Activated T-cell treated with anti-CD3 and anti-CD28 coated beads for 1 hour (primary cell): ENCODE data around the gene DAZAP1.

Source experiments
- DNase-seq: peaks from one replicate; pipeline ENCODE4 v3.0.0-alpha.2; 2020; ENCODE audit warnings: low read depth

The DAZAP1 gene

GRCh38 chr19:1459479-1459878 is 52.1 kb downstream of the DAZAP1 start:
- DNase-seq = no peak

GRCh38 chr19:1460033-1460995 is 52.9 kb downstream of the DAZAP1 start:
- DNase-seq = no peak

GRCh38 chr19:1461862-1462261 is 54.5 kb downstream of the DAZAP1 start:
- DNase-seq = no peak

- no peak for DNase-seq
Measured at GRCh38 chr19:1465191-1466016, 58.0 kb downstream of the DAZAP1 start.

GRCh38 chr19:1466018-1466460 is 58.7 kb downstream of the DAZAP1 start:
- no peak for DNase-seq

GRCh38 chr19:1466461-1467214 is 59.3 kb downstream of the DAZAP1 start:
- DNase-seq = no peak

GRCh38 chr19:1467215-1467489 is 59.8 kb downstream of the DAZAP1 start:
- no peak for DNase-seq

- DNase-seq = no peak
Measured at GRCh38 chr19:1467490-1468273, 60.3 kb downstream of the DAZAP1 start.

- no peak for DNase-seq
Measured at GRCh38 chr19:1468274-1468820, 61.0 kb downstream of the DAZAP1 start.

GRCh38 chr19:1468821-1469254 is 61.5 kb downstream of the DAZAP1 start:
- no peak for DNase-seq

GRCh38 chr19:1469255-1470054 is 62.1 kb downstream of the DAZAP1 start:
- DNase-seq = no peak

- DNase-seq = no peak
Measured at GRCh38 chr19:1470055-1470304, 62.6 kb downstream of the DAZAP1 start.

- DNase-seq = peak; percentile 63
Measured at GRCh38 chr19:1470305-1471009, 63.1 kb downstream of the DAZAP1 start.

GRCh38 chr19:1471010-1471514 is 63.7 kb downstream of the DAZAP1 start:
- DNase-seq = no peak

GRCh38 chr19:1471515-1472160 is 64.3 kb downstream of the DAZAP1 start:
- DNase-seq = no peak

- DNase-seq = no peak
Measured at GRCh38 chr19:1472231-1473084, 65.1 kb downstream of the DAZAP1 start.

GRCh38 chr19:1473085-1473851 is 65.9 kb downstream of the DAZAP1 start:
- DNase-seq = no peak
